Common myeloid progenitor, CD34-positive (primary cell): ENCODE measurements around the gene TENM4.

ENCODE experiments used
- CTCF ChIA-PET: fragments of 350-600 bp; sonication (Branson Sonifier 250); formaldehyde crosslinking; loops from one replicate; lab custom pipeline; 2021; ENCODE audit warnings: antibody characterized with exemption; lab: Charles Lee
- POLR2A ChIA-PET: fragments of 350-600 bp; sonication (Branson Sonifier 250); formaldehyde crosslinking; loops from one replicate; lab custom pipeline; 2021; ENCODE audit warnings: antibody characterized with exemption; lab: Charles Lee
- DNase-seq, 3 donors: peaks; one replicate each; pipeline versions ENCODE4 v3.0.0 to v3.0.0-alpha.2; 2013
- H3K27ac ChIP-seq, 2 experiments: 1 replicate in 1 of 2; 2 replicates in 1 of 2; pipeline ENCODE4 v1.7.0; 2013; ENCODE audit warnings: inconsistent platforms in 2 of 2, low read length in 2 of 2, mild to moderate bottlenecking in 2 of 2, low read depth in 1 of 2, moderate library complexity in 1 of 2; ENCODE audit not compliant: severe bottlenecking in 2 of 2, insufficient read depth in 1 of 2, poor library complexity in 1 of 2
- H3K27me3 ChIP-seq, 5 experiments: replicated peaks in 2 of 5; 1 replicate in 3 of 5; 2 replicates in 2 of 5; pipeline versions ENCODE4 v1.6.1 to v1.7.0; 2013; ENCODE audit warnings: low read length in 4 of 5, mild to moderate bottlenecking in 2 of 5, moderate library complexity in 2 of 5, inconsistent platforms in 1 of 5; ENCODE audit not compliant: insufficient read depth in 5 of 5, control insufficient read depth in 4 of 5
- H3K36me3 ChIP-seq, 4 experiments: 1 replicate in 2 of 4; 2 replicates in 2 of 4; pipeline versions ENCODE4 v1.6.1 to v1.7.0; 2013; ENCODE audit warnings: low read length in 3 of 4, control low read depth in 1 of 4, mild to moderate bottlenecking in 1 of 4; ENCODE audit not compliant: control insufficient read depth in 4 of 4, insufficient read depth in 4 of 4
- H3K4me1 ChIP-seq, 4 experiments: 1 replicate in 3 of 4; 2 replicates in 1 of 4; pipeline versions ENCODE4 v1.6.1 to v1.7.1; 2013; ENCODE audit warnings: low read length in 3 of 4, mild to moderate bottlenecking in 3 of 4, control low read depth in 1 of 4, inconsistent platforms in 1 of 4, moderate library complexity in 1 of 4; ENCODE audit not compliant: control insufficient read depth in 4 of 4, insufficient read depth in 4 of 4; ENCODE audit errors: control extremely low read depth in 1 of 4
- H3K4me3 ChIP-seq, 7 experiments: 1 replicate in 4 of 7; 2 replicates in 3 of 7; pipeline versions ENCODE4 v1.5.1 to v1.7.0; 2013; ENCODE audit warnings: mild to moderate bottlenecking in 7 of 7, low read length in 6 of 7, moderate library complexity in 6 of 7, inconsistent platforms in 2 of 7, low read depth in 2 of 7, control low read depth in 1 of 7; ENCODE audit not compliant: insufficient read depth in 4 of 7, control insufficient read depth in 1 of 7; ENCODE audit errors: extremely low read depth in 1 of 7
- H3K9me3 ChIP-seq, 5 experiments: 1 replicate in 4 of 5; 2 replicates in 1 of 5; pipeline versions ENCODE4 v1.6.1 to v1.7.1; 2013; ENCODE audit warnings: low read length in 4 of 5, mild to moderate bottlenecking in 2 of 5, inconsistent platforms in 1 of 5, low read depth in 1 of 5, moderate library complexity in 1 of 5; ENCODE audit not compliant: control insufficient read depth in 4 of 5, insufficient read depth in 2 of 5; ENCODE audit errors: control extremely low read depth in 1 of 5
- WGBS: methylation state at CpG from one replicate; pipeline ENCODE4 v1.1.5; 2013; ENCODE audit not compliant: insufficient coverage; 5-methylcytosine and 5-hydroxymethylcytosine counted together

The TENM4 gene

DNA sequence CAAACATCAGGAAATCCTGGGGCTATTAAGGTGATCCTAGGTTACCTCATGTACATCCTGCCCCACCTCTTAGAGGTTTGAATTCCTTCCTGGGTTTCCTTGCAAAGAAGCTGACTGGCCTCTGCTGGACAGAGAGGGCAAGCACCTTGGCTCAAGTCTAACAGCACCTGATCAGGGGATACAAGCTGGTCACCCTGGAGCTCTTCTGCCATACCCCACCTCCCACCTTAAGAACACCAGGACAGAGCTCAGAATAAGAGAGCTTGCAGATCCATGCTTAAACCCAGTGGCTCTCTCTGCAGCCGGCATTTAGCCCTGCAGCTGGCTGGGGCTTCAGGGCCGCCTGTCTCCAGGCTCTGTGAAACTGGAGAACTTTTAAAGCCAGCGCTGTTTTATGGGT lies 479.6 kb downstream of the TENM4 start:
- POLR2A ChIA-PET = no interaction called here
- peaks cover 6 to 72% (median 22%) of the 10 kb centered on the region in 5 experiments for H3K27me3 ChIP-seq

DNA sequence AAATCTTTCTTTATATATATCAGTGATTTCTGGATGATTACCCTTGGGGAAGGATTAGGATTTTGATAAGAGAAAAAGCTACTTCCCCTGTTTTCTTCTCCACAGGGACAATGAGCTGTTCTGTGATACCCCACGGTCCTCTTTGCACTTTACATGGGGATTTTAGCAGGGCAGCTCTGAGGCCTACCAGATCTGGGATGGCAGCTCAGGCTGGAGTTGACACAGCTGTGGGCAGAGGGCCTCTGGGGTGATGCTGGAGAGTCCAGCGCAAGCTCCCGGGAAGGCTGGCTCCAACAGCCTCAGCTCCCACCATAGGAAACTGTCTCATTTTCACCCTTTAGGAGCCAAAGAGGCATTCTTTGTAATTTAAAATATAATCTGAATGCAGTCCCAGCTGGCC lies 482.4 kb downstream of the TENM4 start:
- no CpG with 5 or more reads among the region's 3 CpGs for WGBS
- Histone ChIP-seq H3K36me3 (no peaks in the 10 kb centered on the region), H3K9me3 (no peaks in the 10 kb centered on the region), H3K27ac (no peak overlapping the region), H3K27me3 (peaks cover 6 to 57% (median 24%) of the 10 kb centered on the region in 5 experiments), H3K4me1 (peaks cover 0 to 9% (median 3%) of the 10 kb centered on the region in 4 experiments), H3K4me3 (no peak overlapping the region)
- ChIA-PET POLR2A (no interaction called here), CTCF (no interaction called here)
- no peak for DNase-seq

More for the DNA sequence above, 479.6 kb downstream of the TENM4 start:
- H3K4me3 ChIP-seq = no peak overlapping the region
- no peak overlapping the region for H3K27ac ChIP-seq
- CTCF ChIA-PET = no interaction called here
- H3K4me1 ChIP-seq = peaks cover 0 to 5% (median 2%) of the 10 kb centered on the region in 4 experiments
- H3K36me3 ChIP-seq = no peaks in the 10 kb centered on the region
- no peak for DNase-seq
- no peaks in the 10 kb centered on the region for H3K9me3 ChIP-seq
- 60% methylated on average over 2 of the region's 3 CpGs for WGBS

- Histone ChIP-seq H3K4me1 (peaks cover 0 to 9% (median 3%) of the 10 kb centered on the region in 4 experiments), H3K36me3 (no peaks in the 10 kb centered on the region), H3K27ac (no peak overlapping the region), H3K4me3 (no peak overlapping the region), H3K9me3 (no peaks in the 10 kb centered on the region), H3K27me3 (peaks cover 6 to 49% (median 17%) of the 10 kb centered on the region in 5 experiments)
- 96% methylated on average over 3 of the region's 5 CpGs for WGBS
- ChIA-PET CTCF (no interaction called here), POLR2A (no interaction called here)
- DNase-seq = no peak
Observed at GRCh38 chr11:78957476-78958245, 483.2 kb downstream of the TENM4 start.

GRCh38 chr11:78954696-78955095 lies 486.1 kb downstream of the TENM4 start:
- Histone ChIP-seq H3K4me1 (peaks cover 0 to 4% (median 1%) of the 10 kb centered on the region in 4 experiments), H3K4me3 (no peak overlapping the region), H3K27me3 (peaks cover 0 to 35% (median 6%) of the 10 kb centered on the region in 5 experiments), H3K27ac (no peak overlapping the region), H3K36me3 (no peaks in the 10 kb centered on the region), H3K9me3 (no peaks in the 10 kb centered on the region)
- WGBS = 100% methylated on average over 2 of the region's 3 CpGs
- no peak for DNase-seq
- POLR2A ChIA-PET = no interaction called here
- CTCF ChIA-PET = no interaction called here

DNA sequence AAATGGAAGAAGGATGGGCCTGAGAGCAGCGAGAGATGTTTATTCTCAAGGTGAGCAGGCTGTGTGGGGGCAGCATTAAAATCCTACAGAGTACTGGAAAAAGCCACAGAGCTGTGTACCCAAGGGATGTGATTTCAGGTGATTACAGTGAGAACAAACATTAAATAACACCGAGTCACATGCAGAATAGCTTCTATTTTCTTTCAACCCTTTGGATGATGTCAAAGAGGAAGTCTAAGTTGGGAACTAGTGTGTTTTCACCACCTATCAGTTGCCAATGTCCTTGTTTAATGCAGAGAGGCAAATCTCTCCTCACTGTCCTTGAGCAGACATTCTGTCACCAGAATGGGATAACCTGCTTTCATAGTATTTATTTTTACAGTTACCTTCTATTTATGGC lies 486.6 kb downstream of the TENM4 start:
- POLR2A ChIA-PET = no interaction called here
- H3K4me1 ChIP-seq = peaks cover 0 to 4% (median 1%) of the 10 kb centered on the region in 4 experiments

DNA sequence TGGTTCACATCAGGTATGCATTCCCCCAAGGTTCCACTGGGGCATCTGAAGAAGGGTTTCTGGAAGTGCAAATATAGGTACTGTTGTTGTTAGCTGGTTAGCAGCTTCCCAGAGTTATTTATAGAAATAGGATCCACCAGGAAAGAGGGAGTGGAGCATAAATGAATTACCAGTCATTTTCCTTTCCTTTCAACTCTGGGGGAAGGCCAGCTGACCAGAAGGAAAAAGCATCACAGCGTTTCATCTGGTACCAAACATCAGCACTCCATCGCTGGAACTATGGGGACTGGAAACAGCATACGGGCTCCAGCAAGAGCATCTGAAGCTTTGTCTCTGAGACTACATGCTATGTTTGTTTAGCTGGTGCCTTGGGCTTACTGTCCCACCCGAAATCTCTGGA lies 487.9 kb downstream of the TENM4 start:
- CTCF ChIA-PET = no interaction called here
- DNase-seq = no peak
- no peak overlapping the region for H3K4me3 ChIP-seq
- POLR2A ChIA-PET = no interaction called here
- peaks cover 0 to 4% (median 1%) of the 10 kb centered on the region in 4 experiments for H3K4me1 ChIP-seq
- no peak overlapping the region for H3K27ac ChIP-seq
- H3K9me3 ChIP-seq = no peaks in the 10 kb centered on the region
- peaks cover 0 to 29% (median 6%) of the 10 kb centered on the region in 5 experiments for H3K27me3 ChIP-seq
- no peaks in the 10 kb centered on the region for H3K36me3 ChIP-seq
- 75% methylated on average over 3 of the region's 4 CpGs for WGBS

More for the DNA sequence above, 486.6 kb downstream of the TENM4 start:
- no peak overlapping the region for H3K4me3 ChIP-seq
- no peaks in the 10 kb centered on the region for H3K36me3 ChIP-seq
- no peak overlapping the region for H3K27ac ChIP-seq
- 0% methylated on average over 1 of the region's 2 CpGs for WGBS
- H3K9me3 ChIP-seq = no peaks in the 10 kb centered on the region
- no peak for DNase-seq
- CTCF ChIA-PET = no interaction called here
- H3K27me3 ChIP-seq = peaks cover 0 to 31% (median 6%) of the 10 kb centered on the region in 5 experiments

DNA sequence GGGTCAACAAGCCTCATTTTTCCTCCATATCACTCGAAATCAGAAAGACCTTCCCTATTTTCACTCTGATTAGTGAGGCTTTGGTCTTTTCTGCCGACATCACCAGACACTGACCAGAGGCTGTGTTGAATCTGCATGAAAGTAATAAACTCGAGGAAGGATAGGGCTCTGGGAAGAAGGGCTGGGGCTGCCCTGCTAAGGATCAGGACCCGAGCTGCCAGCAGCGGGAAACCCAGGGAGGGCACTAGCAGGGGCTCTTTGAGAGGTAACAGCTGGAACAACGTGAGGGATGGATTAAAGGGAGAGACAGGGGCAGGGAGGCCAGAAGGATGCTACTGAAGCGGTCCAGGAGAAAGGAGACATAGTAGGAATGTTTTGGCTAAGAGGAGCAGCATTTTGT lies 488.7 kb downstream of the TENM4 start:
- POLR2A ChIA-PET = no interaction called here
- Histone ChIP-seq H3K27me3 (peaks cover 0 to 31% (median 6%) of the 10 kb centered on the region in 5 experiments), H3K36me3 (no peaks in the 10 kb centered on the region), H3K9me3 (no peaks in the 10 kb centered on the region), H3K27ac (no peak overlapping the region), H3K4me3 (no peak overlapping the region), H3K4me1 (peaks cover 0 to 4% (median 1%) of the 10 kb centered on the region in 4 experiments)
- CTCF ChIA-PET = interaction anchor here (1.0 kb wide), 1 partner anchor 8 kb away, joined by 3 read pairs; no protein-coding TSS in a partner anchor
- DNase-seq = no peak
- WGBS = 54% methylated on average over 4 of the region's 7 CpGs
